ENCODE data around the gene GOLGA8T.
"Not testable (repeated sequence)": the region's sequence is repeated elsewhere in the genome, so short reads cannot be mapped to it uniquely, and the experiment has no call there.

The GOLGA8T gene

GRCh38 chr15:30134751-30135150, at the start of gene GOLGA8T:
TSS of gene GOLGA8T (plus strand) at chr15:30135051. CDS start at chr15:30135149, 98 bp downstream.
- DNase-seq: not testable (repeated sequence)

GRCh38 chr15:30097827-30098226, 37.0 kb upstream of the GOLGA8T start:
- DNase-seq: not testable (repeated sequence)

GRCh38 chr15:30102890-30103289, 32.0 kb upstream of the GOLGA8T start:
- not testable (repeated sequence) for DNase-seq

GRCh38 chr15:30103941-30104507, 30.8 kb upstream of the GOLGA8T start:
- not testable (repeated sequence) for DNase-seq

GRCh38 chr15:30110591-30110990, 24.3 kb upstream of the GOLGA8T start:
- not testable (repeated sequence) for DNase-seq

- DNase-seq: not testable (repeated sequence)
Observed at GRCh38 chr15:30130066-30130465, 4.8 kb upstream of the GOLGA8T start.

GRCh38 chr15:30143246-30143645, 8.4 kb downstream of the GOLGA8T start:
- DNase-seq: not testable (repeated sequence)

GRCh38 chr15:30149891-30150290, 15.0 kb downstream of the GOLGA8T start:
- not testable (repeated sequence) for DNase-seq

GRCh38 chr15:30162479-30163357, 27.9 kb downstream of the GOLGA8T start:
- not testable (repeated sequence) for DNase-seq

GRCh38 chr15:30163759-30164158, 28.9 kb downstream of the GOLGA8T start:
- DNase-seq: not testable (repeated sequence)

- not testable (repeated sequence) for DNase-seq
Observed at GRCh38 chr15:30164257-30164656, 29.4 kb downstream of the GOLGA8T start.

GRCh38 chr15:30167403-30167802, 32.6 kb downstream of the GOLGA8T start:
- not testable (repeated sequence) for DNase-seq

GRCh38 chr15:30167886-30168285, 33.0 kb downstream of the GOLGA8T start:
- DNase-seq: not testable (repeated sequence)

GRCh38 chr15:30171452-30171851, 36.6 kb downstream of the GOLGA8T start:
- not testable (repeated sequence) for DNase-seq

- DNase-seq: peak; percentile 75
Observed at GRCh38 chr15:30173041-30173608, 38.3 kb downstream of the GOLGA8T start.

GRCh38 chr15:30175291-30175690, 40.4 kb downstream of the GOLGA8T start:
- DNase-seq: not testable (repeated sequence)

GRCh38 chr15:30176613-30177012, 41.8 kb downstream of the GOLGA8T start:
- not testable (repeated sequence) for DNase-seq

- not testable (repeated sequence) for DNase-seq
Observed at GRCh38 chr15:30179814-30180213, 45.0 kb downstream of the GOLGA8T start.

- not testable (repeated sequence) for DNase-seq
Observed at GRCh38 chr15:30185495-30185894, 50.6 kb downstream of the GOLGA8T start.

- not testable (repeated sequence) for DNase-seq
Observed at GRCh38 chr15:30187429-30187828, 52.6 kb downstream of the GOLGA8T start.

GRCh38 chr15:30189754-30190153, 54.9 kb downstream of the GOLGA8T start:
- not testable (repeated sequence) for DNase-seq

- not testable (repeated sequence) for DNase-seq
Observed at GRCh38 chr15:30191143-30191542, 56.3 kb downstream of the GOLGA8T start.

- not testable (repeated sequence) for DNase-seq
Observed at GRCh38 chr15:30191639-30192038, 56.8 kb downstream of the GOLGA8T start.
